ENCODE results near the gene ALCAM.

GRCh38 chr3:105317841-105318240 lies 48.9 kb upstream of the ALCAM start:
- TF ChIP-seq POLR2A (IDR thresholded peaks at IDR 0.05) (no peak), CTCF (IDR thresholded peaks at IDR 0.05) (no peak)
